ENCODE results near the gene FBXW5. TPM values are rescaled to one million over a fixed set of nuclear protein-coding genes. Genes with fewer than 3 reads are reported as not detected.
A peak's percentile ranks its signal among the peaks of the same experiment; 100 is the strongest.

Gene FBXW5
- total RNA-seq, 1 experiment from 2014 or later = 70.5 TPM

- ChIA-PET CTCF (interaction anchor here (1.1 to 4.8 kb wide), 18 partner anchors 7 to 244 kb away, joined by 3 to 34 read pairs (median 8); partner anchors contain the start of genes AJM1, LCNL1, NPDC1 and SAPCD2), POLR2A (interaction anchor here (0.6 to 1.6 kb wide), 3 partner anchors 8 to 27 kb away, joined by 4 to 6 read pairs (median 4); no protein-coding TSS in a partner anchor)
- Mint-ChIP-seq H3K36me3 (no peaks in the 10 kb centered on the region), H3K4me1 (peaks cover 4% of the 10 kb centered on the region; the same call in 1 of the 2 replicates), H3K9me3 (peaks cover 9% of the 10 kb centered on the region), H3K27me3 (ENCODE audit: low read depth) (peaks cover 28% of the 10 kb centered on the region), H3K27ac (no peak overlapping the region), H3K4me3 (peak overlapping the region; percentile 72)
- ATAC-seq = no peak
- no peak for DNase-seq (ENCODE audit: low spot score)
- TF ChIP-seq ZNF263 (CRISPR knock-in tag; IDR thresholded peaks at IDR 0.05; ENCODE audit: low read depth) (peak; percentile 45; the same call in 1 of the 2 replicates), ZNF671 (CRISPR knock-in tag; IDR thresholded peaks at IDR 0.05) (no peak), CDX4 (CRISPR knock-in tag; IDR thresholded peaks at IDR 0.05; ENCODE audit: borderline replicate concordance) (no peak), CREB1 (CRISPR knock-in tag; IDR thresholded peaks at IDR 0.05) (no peak), ZNF281 (CRISPR knock-in tag; IDR thresholded peaks at IDR 0.05) (no peak), MAX (CRISPR knock-in tag; IDR thresholded peaks at IDR 0.05) (peak; percentile 3; the same call in 1 of the 2 replicates), PREB (CRISPR knock-in tag; IDR thresholded peaks at IDR 0.05; ENCODE audit: borderline replicate concordance) (no peak), STAT6 (CRISPR knock-in tag; conservative IDR thresholded peaks at IDR 0.05; ENCODE audit: low read depth) (no peak)
Observed at GRCh38 chr9:136992819-136993369, 48.4 kb upstream of the FBXW5 start.

GRCh38 chr9:136991993-136992818, 47.7 kb upstream of the FBXW5 start, which contains the start of gene PAXX:
Gene PAXX (plus strand): TSS chr9:136992422. CDS start chr9:136992444, 22 bp downstream.
- DNase-seq (ENCODE audit: low spot score) (peak; percentile 93), ATAC-seq (peak; percentile 90)
- Mint-ChIP-seq H3K4me3 (peak within 1 kb of the TSS; percentile 72), H3K9me3 (peaks cover 9% of the 10 kb centered on the region), H3K4me1 (no peaks in the 10 kb centered on the region; the same call in 1 of the 2 replicates), H3K27me3 (ENCODE audit: low read depth) (peaks cover 34% of the 10 kb centered on the region), H3K27ac (no peak within 1 kb of the TSS), H3K36me3 (no peaks in the 10 kb centered on the region)
- ChIA-PET POLR2A (interaction anchor here (0.6 to 1.6 kb wide), 3 partner anchors 9 to 26 kb away, joined by 4 to 6 read pairs (median 4); no protein-coding TSS in a partner anchor), CTCF (interaction anchor here (0.5 to 4.8 kb wide), 27 partner anchors 8 to 431 kb away, joined by 3 to 34 read pairs (median 4); partner anchors contain the start of genes AJM1, EDF1, ENTPD2 and EXD3)
- TF ChIP-seq ATF2 (CRISPR knock-in tag; IDR thresholded peaks at IDR 0.05; ENCODE audit: borderline replicate concordance, low read depth) = peak; percentile 20; the same call in 1 of the 2 replicates
- peak; percentile 44; the same call in 1 of the 2 replicates for TF ChIP-seq HMGXB4 (CRISPR knock-in tag; IDR thresholded peaks at IDR 0.05)
- peak; percentile 61; the same call in 1 of the 2 replicates for TF ChIP-seq E2F4 (CRISPR knock-in tag; IDR thresholded peaks at IDR 0.05; ENCODE audit: borderline replicate concordance, low read depth)
- no peak for TF ChIP-seq GABPB1 (CRISPR knock-in tag; IDR thresholded peaks at IDR 0.05)
- no peak for TF ChIP-seq GTF2I (CRISPR knock-in tag; conservative IDR thresholded peaks at IDR 0.05)
- no peak for TF ChIP-seq FOXP4 (CRISPR knock-in tag; IDR thresholded peaks at IDR 0.05)
- peak; percentile 84 for TF ChIP-seq SP1 (CRISPR knock-in tag; conservative IDR thresholded peaks at IDR 0.05)
- no peak for TF ChIP-seq KAT7 (CRISPR knock-in tag; IDR thresholded peaks at IDR 0.05; ENCODE audit: borderline replicate concordance)

All from WTC11 (cell line).